Activated naive CD8-positive, alpha-beta T cell treated with anti-CD3 and anti-CD28 coated beads, Interleukin-2, amount 50 U/mL, for 24 hours (primary cell): ENCODE measurements around the gene DEK.
A peak's percentile ranks its signal among the peaks of the same experiment; 100 is the strongest.

Source experiments
- ATAC-seq: fragments of 150-1000 bp; cut with Tn5 transposase; one replicate; pipeline ENCODE4 v1.10.0; 2021
- DNase-seq: peaks from one replicate; pipeline ENCODE4 v3.0.0; 2021
- H3K27ac Mint-ChIP-seq: one replicate; pipeline ENCODE4 v1.8.0; 2021; ENCODE audit warnings: mild to moderate bottlenecking, mixed read lengths
- H3K27me3 Mint-ChIP-seq: one replicate; pipeline ENCODE4 v1.8.0; 2021; ENCODE audit warnings: mixed read lengths
- H3K36me3 Mint-ChIP-seq: one replicate; pipeline ENCODE4 v1.8.0; 2021; ENCODE audit warnings: low read depth, mixed read lengths
- H3K4me1 Mint-ChIP-seq: one replicate; pipeline ENCODE4 v1.8.0; 2021; ENCODE audit warnings: mixed read lengths
- H3K4me3 Mint-ChIP-seq: one replicate; pipeline ENCODE4 v1.8.0; 2021; ENCODE audit warnings: mild to moderate bottlenecking, moderate library complexity, mixed read lengths
- H3K9me3 Mint-ChIP-seq: one replicate; pipeline ENCODE4 v1.8.0; 2021; ENCODE audit warnings: mixed read lengths

DEK gene

GRCh38 chr6:18277237-18278006 lies 13.1 kb upstream of the DEK start:
- H3K27me3 Mint-ChIP-seq, result peaks cover 62% of the 10 kb centered on the region
- H3K36me3 Mint-ChIP-seq, result no peaks in the 10 kb centered on the region
- peak overlapping the region; percentile 56 for H3K4me3 Mint-ChIP-seq
- no peak for ATAC-seq
- no peaks in the 10 kb centered on the region for H3K9me3 Mint-ChIP-seq
- no peak for DNase-seq
- no peak overlapping the region for H3K27ac Mint-ChIP-seq
- H3K4me1 Mint-ChIP-seq, result peaks cover 7% of the 10 kb centered on the region

GRCh38 chr6:18276610-18277236 lies 12.4 kb upstream of the DEK start:
- Mint-ChIP-seq H3K9me3 (no peaks in the 10 kb centered on the region), H3K27ac (no peak overlapping the region), H3K27me3 (peaks cover 57% of the 10 kb centered on the region), H3K4me1 (peaks cover 7% of the 10 kb centered on the region), H3K4me3 (peak overlapping the region; percentile 56), H3K36me3 (no peaks in the 10 kb centered on the region)
- ATAC-seq (no peak), DNase-seq (no peak)

- H3K36me3 Mint-ChIP-seq, result peaks cover 4% of the 10 kb centered on the region
- H3K4me1 Mint-ChIP-seq, result peaks cover 4% of the 10 kb centered on the region
- peaks cover 6% of the 10 kb centered on the region for H3K27me3 Mint-ChIP-seq
- H3K27ac Mint-ChIP-seq, result no peak overlapping the region
- ATAC-seq, result no peak
- DNase-seq, result no peak
- H3K9me3 Mint-ChIP-seq, result no peaks in the 10 kb centered on the region
- no peak overlapping the region for H3K4me3 Mint-ChIP-seq
Observed at GRCh38 chr6:18270216-18270615, 5.9 kb upstream of the DEK start.

- H3K4me1 Mint-ChIP-seq, result peaks cover 9% of the 10 kb centered on the region
- H3K27ac Mint-ChIP-seq, result no peak overlapping the region
- ATAC-seq (no peak), DNase-seq (no peak)
- H3K4me3 Mint-ChIP-seq, result no peak overlapping the region
- H3K27me3 Mint-ChIP-seq, result peaks cover 2% of the 10 kb centered on the region
- no peaks in the 10 kb centered on the region for H3K9me3 Mint-ChIP-seq
- H3K36me3 Mint-ChIP-seq, result peaks cover 8% of the 10 kb centered on the region
Observed at GRCh38 chr6:18269717-18270116, 5.4 kb upstream of the DEK start.

- H3K4me3 Mint-ChIP-seq, result no peak overlapping the region
- H3K27ac Mint-ChIP-seq, result no peak overlapping the region
- H3K36me3 Mint-ChIP-seq, result peaks cover 8% of the 10 kb centered on the region
- H3K27me3 Mint-ChIP-seq, result peaks cover 2% of the 10 kb centered on the region
- peaks cover 10% of the 10 kb centered on the region for H3K4me1 Mint-ChIP-seq
- no peak for DNase-seq
- H3K9me3 Mint-ChIP-seq, result no peaks in the 10 kb centered on the region
- ATAC-seq, result no peak
Observed at GRCh38 chr6:18269253-18269652, 4.9 kb upstream of the DEK start.

GRCh38 chr6:18268066-18268465 lies 3.7 kb upstream of the DEK start:
- Mint-ChIP-seq H3K4me1 (peaks cover 11% of the 10 kb centered on the region), H3K9me3 (no peaks in the 10 kb centered on the region), H3K36me3 (peaks cover 16% of the 10 kb centered on the region), H3K4me3 (no peak overlapping the region), H3K27me3 (no peaks in the 10 kb centered on the region), H3K27ac (no peak overlapping the region)
- ATAC-seq (no peak), DNase-seq (no peak)

GRCh38 chr6:18266523-18266912 lies 2.2 kb upstream of the DEK start:
- Mint-ChIP-seq H3K4me3 (no peak overlapping the region), H3K9me3 (no peaks in the 10 kb centered on the region), H3K27ac (no peak overlapping the region), H3K36me3 (peaks cover 30% of the 10 kb centered on the region), H3K27me3 (no peaks in the 10 kb centered on the region), H3K4me1 (peaks cover 24% of the 10 kb centered on the region)
- DNase-seq (no peak), ATAC-seq (no peak)

GRCh38 chr6:18265787-18266522 lies 1.6 kb upstream of the DEK start:
- H3K4me1 Mint-ChIP-seq, result peaks cover 30% of the 10 kb centered on the region
- ATAC-seq (no peak), DNase-seq (no peak)
- peak overlapping the region; percentile 96 for H3K27ac Mint-ChIP-seq
- H3K27me3 Mint-ChIP-seq, result no peaks in the 10 kb centered on the region
- peak overlapping the region; percentile 83 for H3K4me3 Mint-ChIP-seq
- H3K9me3 Mint-ChIP-seq, result no peaks in the 10 kb centered on the region
- H3K36me3 Mint-ChIP-seq, result peaks cover 35% of the 10 kb centered on the region

GRCh38 chr6:18264923-18265377 lies 620 bp upstream of the DEK start:
- DNase-seq (no peak), ATAC-seq (no peak)
- H3K36me3 Mint-ChIP-seq, result peaks cover 45% of the 10 kb centered on the region
- no peaks in the 10 kb centered on the region for H3K27me3 Mint-ChIP-seq
- H3K27ac Mint-ChIP-seq, result peak overlapping the region; percentile 96
- H3K4me3 Mint-ChIP-seq, result peak overlapping the region; percentile 83
- no peaks in the 10 kb centered on the region for H3K9me3 Mint-ChIP-seq
- H3K4me1 Mint-ChIP-seq, result peaks cover 40% of the 10 kb centered on the region

- Mint-ChIP-seq H3K4me3 (peak overlapping the region; percentile 97), H3K27me3 (no peaks in the 10 kb centered on the region), H3K9me3 (no peaks in the 10 kb centered on the region), H3K4me1 (peaks cover 50% of the 10 kb centered on the region), H3K36me3 (peaks cover 54% of the 10 kb centered on the region), H3K27ac (peak overlapping the region; percentile 98)
- ATAC-seq, result no peak
- DNase-seq, result peak; percentile 34
Observed at GRCh38 chr6:18263418-18264218, 712 bp downstream of the DEK start.

- DNase-seq (peak; percentile 40), ATAC-seq (peak; percentile 60)
- H3K36me3 Mint-ChIP-seq, result peaks cover 61% of the 10 kb centered on the region
- H3K27me3 Mint-ChIP-seq, result no peaks in the 10 kb centered on the region
- H3K4me1 Mint-ChIP-seq, result peaks cover 54% of the 10 kb centered on the region
- H3K9me3 Mint-ChIP-seq, result no peaks in the 10 kb centered on the region
- H3K4me3 Mint-ChIP-seq, result peak overlapping the region; percentile 97
- H3K27ac Mint-ChIP-seq, result peak overlapping the region; percentile 98
Observed at GRCh38 chr6:18262702-18263417, 1.5 kb downstream of the DEK start.

GRCh38 chr6:18261877-18262276 lies 2.5 kb downstream of the DEK start:
- Mint-ChIP-seq H3K36me3 (peaks cover 70% of the 10 kb centered on the region), H3K27ac (peak overlapping the region; percentile 67), H3K4me3 (peak overlapping the region; percentile 97), H3K4me1 (peaks cover 54% of the 10 kb centered on the region), H3K27me3 (no peaks in the 10 kb centered on the region), H3K9me3 (no peaks in the 10 kb centered on the region)
- ATAC-seq, result no peak
- no peak for DNase-seq

- DNase-seq (peak; percentile 25), ATAC-seq (peak; percentile 13)
- H3K27ac Mint-ChIP-seq, result peak overlapping the region; percentile 78
- peaks cover 56% of the 10 kb centered on the region for H3K4me1 Mint-ChIP-seq
- H3K27me3 Mint-ChIP-seq, result no peaks in the 10 kb centered on the region
- no peaks in the 10 kb centered on the region for H3K9me3 Mint-ChIP-seq
- H3K36me3 Mint-ChIP-seq, result peaks cover 77% of the 10 kb centered on the region
- H3K4me3 Mint-ChIP-seq, result peak overlapping the region; percentile 63
Observed at GRCh38 chr6:18260448-18261106, 3.8 kb downstream of the DEK start.
